Aorta (tissue), 5 donors: ENCODE data around the gene PSMB8. TPM values are rescaled to one million over a fixed set of nuclear protein-coding genes. Genes with fewer than 3 reads are reported as not detected.
A peak's percentile ranks its signal among the peaks of the same experiment; 100 is the strongest.
"Not testable (repeated sequence)": the region's sequence is repeated elsewhere in the genome, so short reads cannot be mapped to it uniquely, and the experiment has no call there.

Experiments
- ATAC-seq: fragments of 200-7000 bp; cut with Tn5 transposase; one replicate; pipeline ENCODE4 v1.9.1; 2022; ENCODE audit warnings: moderate library complexity; ENCODE audit not compliant: low FRiP score
- DNase-seq, 2 donors: peaks; one replicate each; pipeline ENCODE4 v3.0.0-alpha.2; 2020
- H3K27ac ChIP-seq, 2 donors: one replicate each; pipeline ENCODE4 v1.5.1; 2013; ENCODE audit warnings: low read length in 2 of 2, mild to moderate bottlenecking in 2 of 2, moderate library complexity in 2 of 2, control low read depth in 1 of 2, inconsistent platforms in 1 of 2, low read depth in 1 of 2
- H3K27me3 ChIP-seq, 2 donors: one replicate each; pipeline ENCODE4 v1.6.1; 2013; ENCODE audit warnings: control low read depth in 1 of 2, low read length in 1 of 2, mild to moderate bottlenecking in 1 of 2, moderate library complexity in 1 of 2; ENCODE audit not compliant: insufficient read depth in 2 of 2, control insufficient read depth in 1 of 2
- H3K36me3 ChIP-seq, 2 donors: one replicate each; pipeline ENCODE4 v1.6.1; 2013; ENCODE audit warnings: control low read depth in 1 of 2, low read length in 1 of 2, mild to moderate bottlenecking in 1 of 2; ENCODE audit not compliant: insufficient read depth in 2 of 2, control insufficient read depth in 1 of 2
- H3K4me1 ChIP-seq, 2 donors: one replicate each; pipeline ENCODE4 v1.6.1; 2013; ENCODE audit warnings: low read length in 2 of 2, control low read depth in 1 of 2, mild to moderate bottlenecking in 1 of 2, moderate library complexity in 1 of 2; ENCODE audit not compliant: insufficient read depth in 2 of 2, control insufficient read depth in 1 of 2
- H3K4me3 ChIP-seq, 2 donors: one replicate each; pipeline ENCODE4 v1.5.1; 2013; ENCODE audit warnings: low read length in 2 of 2, control low read depth in 1 of 2, mild to moderate bottlenecking in 1 of 2
- H3K9me3 ChIP-seq: one replicate; pipeline ENCODE4 v1.6.1; 2013; ENCODE audit warnings: mild to moderate bottlenecking, low read length; ENCODE audit not compliant: control insufficient read depth
- WGBS, 2 donors: extraction: QIAGEN DNeasy Blood & Tissue Kit; methylation state at CpG; one replicate each; pipeline ENCODE4 v1.1.7; 2013; 5-methylcytosine and 5-hydroxymethylcytosine counted together
- intact Hi-C, 2 donors: fragments of 100-400 bp; cut with DNase I; formaldehyde crosslinking; loops; one replicate each; pipeline versions ENCODE4 v1.14.2 to v1.15.0; 2022
- polyA plus RNA-seq, 2 donors: library from polyadenylated mRNA; stranded (reverse); fragments of 200-250 nt; gene quantifications; one replicate each; pipeline ENCODE4 v1.2.3, GENCODE V29; 2013
- total RNA-seq, 2 donors: library from RNA; stranded (reverse); fragmentation: NEBNext Ultra II Directional; extraction: Animal tissue kit (Norgen Biotek cat#: 25700); gene quantifications; one replicate each; pipeline ENCODE4 v1.2.1, GENCODE V29; 2021
- donor health status: healthy with polysubstance abuse.
- donor health status: Bipolar disorder and iron deficiency.
- donor health status: DM: no; HTN: no; CAD: no.
- donor health status: DM: no; HTN: no; CAD: no.
- donor health status: DM: yes; HTN: yes; CAD: no.

PSMB8 gene
- total and polyA plus RNA-seq, 4 donors, result 40.8 to 69.7 (median 59.0) TPM

DNA sequence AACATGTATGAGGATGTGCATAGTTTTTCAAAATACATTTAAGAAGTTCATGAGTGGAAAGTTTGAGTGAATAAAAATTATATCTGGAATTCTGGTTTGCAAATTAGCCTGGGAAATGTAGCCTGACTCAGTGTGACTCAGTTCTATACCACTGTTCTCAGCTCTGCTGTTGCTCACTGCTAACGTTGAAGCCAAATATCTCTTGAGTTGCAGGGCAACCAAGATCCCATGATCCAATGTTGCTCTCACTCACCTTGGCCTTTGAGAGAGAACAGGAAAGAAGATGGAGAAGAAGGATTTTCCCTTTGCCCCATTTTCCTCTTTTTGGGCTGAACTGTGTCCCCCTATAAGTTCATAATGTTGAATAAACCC is 39.0 kb upstream of the PSMB8 start:
- Histone ChIP-seq H3K36me3 (no peaks in the 10 kb centered on the region), H3K27ac (no peak overlapping the region), H3K4me3 (no peak overlapping the region), H3K9me3 (no peaks in the 10 kb centered on the region), H3K27me3 (no peaks in the 10 kb centered on the region), H3K4me1 (no peaks in the 10 kb centered on the region)
- WGBS, 2 donors, result 0 to 43% methylated on average over 1 of the region's 1 CpG
- intact Hi-C loops, result no loop called here
- no peak for ATAC-seq
- no peak for DNase-seq

GRCh38 chr6:32880962-32881361 is 37.1 kb upstream of the PSMB8 start:
- WGBS, 2 donors, result 61 to 82% methylated on average over 3 of the region's 3 CpGs
- ATAC-seq, result not testable (repeated sequence)

GRCh38 chr6:32879691-32880090 is 35.8 kb upstream of the PSMB8 start:
- Histone ChIP-seq H3K4me3 (no peak overlapping the region), H3K27me3 (no peaks in the 10 kb centered on the region), H3K9me3 (no peaks in the 10 kb centered on the region), H3K27ac (no peak overlapping the region), H3K36me3 (no peaks in the 10 kb centered on the region), H3K4me1 (no peaks in the 10 kb centered on the region)
- no peak for DNase-seq
- no peak for ATAC-seq
- intact Hi-C loops, result no loop called here
- WGBS, 2 donors, result 31 to 43% methylated on average over 35 of the region's 35 CpGs

More at GRCh38 chr6:32880962-32881361, 37.1 kb upstream of the PSMB8 start:
- H3K27ac ChIP-seq, H3K4me3 ChIP-seq, DNase-seq, H3K27me3 ChIP-seq, H3K9me3 ChIP-seq, H3K4me1 ChIP-seq, intact Hi-C loops, H3K36me3 ChIP-seq: not testable (repeated sequence)

- Histone ChIP-seq H3K4me1 (no peaks in the 10 kb centered on the region), H3K4me3 (no peak overlapping the region), H3K36me3 (no peaks in the 10 kb centered on the region), H3K9me3 (no peaks in the 10 kb centered on the region), H3K27ac (no peak overlapping the region), H3K27me3 (no peaks in the 10 kb centered on the region)
- intact Hi-C loops, result no loop called here
- DNase-seq (no peak), ATAC-seq (no peak)
- 88 to 92% methylated on average over 2 of the region's 2 CpGs for WGBS, 2 donors
Observed at GRCh38 chr6:32876603-32877002, 32.8 kb upstream of the PSMB8 start.

DNA sequence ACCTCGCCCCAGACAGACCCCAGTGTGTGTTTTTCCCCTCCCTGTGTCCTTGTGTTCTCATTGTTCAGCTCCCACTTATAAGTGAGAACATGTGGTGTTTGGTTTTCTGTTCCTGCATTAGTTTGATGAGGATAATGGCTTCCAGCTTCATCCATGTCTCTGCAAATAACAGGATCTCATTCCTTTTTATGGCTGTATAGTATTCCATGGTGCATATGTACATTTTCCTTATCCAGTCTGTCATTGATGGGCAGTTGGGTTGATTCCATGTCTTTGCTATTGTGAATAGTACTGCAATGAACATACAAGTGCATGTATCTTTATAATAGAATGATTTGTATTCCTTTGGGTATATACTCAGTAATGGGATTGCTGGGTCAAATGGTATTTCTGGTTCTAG is 30.1 kb upstream of the PSMB8 start:
- DNase-seq, H3K36me3 ChIP-seq, ATAC-seq, intact Hi-C loops, H3K4me1 ChIP-seq, H3K27ac ChIP-seq, H3K9me3 ChIP-seq, H3K27me3 ChIP-seq, H3K4me3 ChIP-seq: not testable (repeated sequence)
- WGBS, 2 donors, result 0 to 25% methylated on average over 1 of the region's 1 CpG

DNA sequence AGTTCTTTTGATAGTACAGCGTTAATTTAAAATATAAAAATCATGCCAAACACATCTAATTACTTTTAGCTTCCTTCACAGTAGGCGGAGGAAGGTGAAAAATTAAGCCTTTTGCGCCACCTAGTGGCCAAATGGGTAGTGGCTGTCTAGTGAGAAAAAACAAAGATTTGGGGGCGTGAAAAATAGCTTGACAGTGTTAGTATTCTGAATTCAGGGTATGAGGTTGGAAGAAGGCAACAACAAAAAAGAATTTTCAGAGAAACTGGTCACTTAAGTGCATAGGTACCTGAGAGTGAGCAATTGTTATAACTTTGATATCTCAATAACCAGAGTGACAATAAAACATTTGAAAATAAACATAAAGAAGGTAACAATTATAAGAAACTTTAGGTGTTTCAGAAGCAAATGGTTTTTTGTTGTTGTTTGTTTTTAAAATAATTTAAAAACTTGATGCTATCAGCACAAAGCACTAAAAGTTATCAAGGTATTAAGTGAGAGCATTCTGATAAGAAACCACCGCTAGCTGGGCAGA is 24.5 kb upstream of the PSMB8 start:
- 11 to 19% methylated on average over 5 of the region's 5 CpGs for WGBS, 2 donors
- Histone ChIP-seq H3K4me3 (no peak overlapping the region), H3K4me1 (no peaks in the 10 kb centered on the region), H3K27me3 (no peaks in the 10 kb centered on the region), H3K27ac (no peak overlapping the region), H3K9me3 (no peaks in the 10 kb centered on the region), H3K36me3 (no peaks in the 10 kb centered on the region)
- ATAC-seq (peak; percentile 84), DNase-seq (peak; percentile 86 to 92)
- intact Hi-C loops, result loop anchor here (1.0 to 5.0 kb wide), 3 partner anchors 30 to 41 kb away; partner anchors contain the start of gene TAP2 (in 1 of the 2)

- Histone ChIP-seq H3K36me3 (no peaks in the 10 kb centered on the region), H3K27me3 (no peaks in the 10 kb centered on the region), H3K9me3 (no peaks in the 10 kb centered on the region), H3K4me1 (no peaks in the 10 kb centered on the region), H3K4me3 (no peak overlapping the region), H3K27ac (no peak overlapping the region)
- DNase-seq, result no peak
- intact Hi-C loops, result loop anchor here (1.0 to 5.0 kb wide), 3 partner anchors 29 to 40 kb away; partner anchors contain the start of gene TAP2 (in 1 of the 2)
- no peak for ATAC-seq
- 51 to 53% methylated on average over 8 of the region's 8 CpGs for WGBS, 2 donors
Observed at GRCh38 chr6:32867554-32868256, 23.9 kb upstream of the PSMB8 start.

DNA sequence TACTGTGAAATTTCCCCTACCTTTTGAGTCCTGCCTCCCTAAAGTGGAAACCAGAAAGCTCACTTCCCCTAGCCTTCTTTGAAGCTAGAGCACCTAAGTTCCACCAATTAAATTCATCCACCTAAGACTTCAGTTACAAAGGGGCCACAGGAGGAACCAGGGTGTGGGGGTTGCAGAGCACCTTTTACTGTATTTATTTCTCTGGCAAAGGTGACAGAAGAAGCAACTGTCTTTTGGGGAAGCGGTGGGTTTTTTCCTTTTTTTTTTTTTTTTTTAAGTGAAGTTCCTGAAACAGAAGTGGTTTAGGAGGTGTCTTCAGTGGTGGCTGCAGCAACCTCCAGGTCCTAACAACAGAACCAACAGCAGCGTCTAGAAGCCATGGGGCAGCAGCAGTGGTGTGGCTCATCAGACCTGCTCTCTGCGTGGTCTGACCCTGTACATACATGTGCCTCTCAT is 23.2 kb upstream of the PSMB8 start:
- no peaks in the 10 kb centered on the region for H3K4me1 ChIP-seq
- no peaks in the 10 kb centered on the region for H3K9me3 ChIP-seq
- WGBS, 2 donors, result 63 to 76% methylated on average over 3 of the region's 3 CpGs
- intact Hi-C loops, result loop anchor here (5.0 kb wide), 2 partner anchors 35 to 40 kb away; no protein-coding TSS in a partner anchor
- no peak overlapping the region for H3K4me3 ChIP-seq
- ATAC-seq (no peak), DNase-seq (no peak)
- H3K27ac ChIP-seq, result no peak overlapping the region
- no peaks in the 10 kb centered on the region for H3K27me3 ChIP-seq
- no peaks in the 10 kb centered on the region for H3K36me3 ChIP-seq
